Tongue (tissue), 2 donors: ENCODE data around the gene ASCC1. TPM values are rescaled to one million over a fixed set of nuclear protein-coding genes. Genes with fewer than 3 reads are reported as not detected.

ENCODE experiments used
- DNase-seq: peaks from one replicate; pipeline ENCODE4 v3.0.0-alpha.2; 2015
- total RNA-seq: library from RNA; depleted of rRNA; stranded (reverse); fragments of >200 nt; gene quantifications from one replicate; pipeline ENCODE4 v1.2.3, GENCODE V29; 2014

ASCC1 gene
- total RNA-seq, 1 donor from 2014 or later, result 29.0 TPM

DNA sequence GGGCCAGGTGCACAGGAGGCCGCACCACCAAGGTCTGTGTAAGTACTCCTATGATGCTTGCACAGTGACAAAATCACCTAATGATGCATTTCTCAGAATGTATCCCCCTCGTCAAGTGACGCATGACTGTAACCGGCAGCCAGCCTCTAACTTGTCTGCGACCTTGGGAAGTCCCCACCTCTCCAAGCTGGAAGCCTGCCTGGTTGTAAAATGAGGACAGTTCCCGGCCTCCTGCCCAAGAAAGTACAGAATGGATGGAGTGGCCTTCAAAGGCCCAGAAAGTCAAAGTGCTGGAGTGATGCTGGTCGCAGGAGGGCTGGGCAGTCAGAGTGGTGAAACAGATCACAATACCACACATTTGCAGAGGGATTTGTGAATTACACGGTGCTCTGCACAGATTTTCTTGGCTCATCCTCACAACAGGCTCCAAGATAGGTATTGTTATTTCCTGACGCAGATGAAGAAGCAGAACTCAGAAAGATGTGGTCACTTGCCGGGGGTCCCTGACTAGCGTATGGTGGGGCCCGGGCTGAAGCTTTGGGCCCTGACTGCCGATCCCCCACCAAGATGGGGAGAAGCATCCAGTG, 150.5 kb downstream of the ASCC1 start:
- DNase-seq, result no peak

DNA sequence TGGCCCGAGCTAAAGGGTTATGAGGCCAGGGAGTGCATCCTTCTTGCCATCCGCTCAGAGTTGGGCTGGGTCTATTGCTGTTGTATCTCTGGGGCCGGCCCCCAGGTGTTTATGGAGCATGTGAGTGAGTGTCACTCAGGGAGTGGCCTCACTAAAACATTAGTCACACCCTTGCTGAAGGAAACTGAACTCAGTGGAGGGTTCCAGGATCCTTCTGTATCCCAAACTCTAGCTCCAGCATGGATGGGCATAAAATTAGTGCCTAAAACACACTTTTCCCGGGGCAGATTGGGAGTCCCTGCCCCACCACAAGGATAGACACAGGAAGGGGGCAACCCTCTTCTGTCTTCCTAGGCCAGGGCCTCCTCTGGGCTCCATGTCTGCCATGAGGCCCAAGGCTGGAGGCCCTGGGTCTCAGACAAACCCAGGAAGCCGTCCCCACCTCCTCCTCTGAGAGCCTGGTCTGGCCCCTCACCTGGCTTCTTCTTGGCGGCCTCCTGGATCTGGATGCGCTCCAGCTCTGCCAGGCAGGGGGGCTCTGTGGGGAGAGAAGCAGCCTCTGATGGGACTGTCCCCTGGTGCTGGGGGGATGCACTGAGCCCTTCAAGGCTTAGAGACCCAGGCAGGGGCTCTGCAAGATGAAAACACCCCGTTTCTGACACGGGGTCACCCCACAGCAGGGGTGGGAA, 152.2 kb downstream of the ASCC1 start:
- no peak for DNase-seq

GRCh38 chr10:72062832-72063702, 153.0 kb downstream of the ASCC1 start:
- no peak for DNase-seq

DNA sequence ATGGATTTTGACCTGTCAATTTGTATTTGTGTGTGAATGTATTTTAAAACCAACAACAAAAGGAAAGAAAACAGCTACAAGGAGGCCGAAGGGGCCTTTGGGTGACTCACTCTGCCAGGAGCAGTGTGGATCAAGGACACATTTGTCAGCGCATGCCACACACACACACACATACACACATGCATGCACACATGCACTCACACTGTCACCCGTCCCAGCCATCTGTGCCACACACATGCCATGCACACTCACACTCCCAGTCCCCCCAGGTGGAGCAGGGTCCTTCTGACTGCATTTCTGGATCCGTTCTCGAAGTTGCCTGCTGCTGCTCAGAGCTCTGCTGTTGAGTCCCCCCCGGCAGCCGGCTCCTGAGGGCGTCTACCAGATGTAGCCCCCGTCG, 153.7 kb downstream of the ASCC1 start:
- DNase-seq, result no peak

- no peak for DNase-seq
Observed at GRCh38 chr10:72061930-72062329, 154.1 kb downstream of the ASCC1 start.

DNA sequence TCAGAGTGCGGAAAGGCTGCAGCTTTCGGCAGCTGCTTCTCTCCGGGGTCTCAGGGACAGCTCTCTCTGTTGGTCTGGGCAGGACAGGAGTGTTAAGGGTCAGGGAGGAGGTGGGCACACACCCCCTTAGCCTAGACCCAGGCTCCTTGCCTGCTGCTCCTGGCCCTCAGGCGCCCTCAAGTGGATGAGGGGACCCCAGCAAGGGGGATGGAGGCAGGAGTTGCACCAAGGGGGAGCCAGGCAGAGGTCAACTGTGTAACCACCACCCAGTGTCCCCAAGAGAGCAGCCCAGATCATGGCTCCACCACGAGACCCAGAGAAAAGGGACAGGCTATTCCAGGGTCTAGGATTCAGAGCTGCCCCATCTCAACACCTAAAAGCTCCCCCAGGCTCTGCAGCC, 154.6 kb downstream of the ASCC1 start:
- DNase-seq, result no peak

DNA sequence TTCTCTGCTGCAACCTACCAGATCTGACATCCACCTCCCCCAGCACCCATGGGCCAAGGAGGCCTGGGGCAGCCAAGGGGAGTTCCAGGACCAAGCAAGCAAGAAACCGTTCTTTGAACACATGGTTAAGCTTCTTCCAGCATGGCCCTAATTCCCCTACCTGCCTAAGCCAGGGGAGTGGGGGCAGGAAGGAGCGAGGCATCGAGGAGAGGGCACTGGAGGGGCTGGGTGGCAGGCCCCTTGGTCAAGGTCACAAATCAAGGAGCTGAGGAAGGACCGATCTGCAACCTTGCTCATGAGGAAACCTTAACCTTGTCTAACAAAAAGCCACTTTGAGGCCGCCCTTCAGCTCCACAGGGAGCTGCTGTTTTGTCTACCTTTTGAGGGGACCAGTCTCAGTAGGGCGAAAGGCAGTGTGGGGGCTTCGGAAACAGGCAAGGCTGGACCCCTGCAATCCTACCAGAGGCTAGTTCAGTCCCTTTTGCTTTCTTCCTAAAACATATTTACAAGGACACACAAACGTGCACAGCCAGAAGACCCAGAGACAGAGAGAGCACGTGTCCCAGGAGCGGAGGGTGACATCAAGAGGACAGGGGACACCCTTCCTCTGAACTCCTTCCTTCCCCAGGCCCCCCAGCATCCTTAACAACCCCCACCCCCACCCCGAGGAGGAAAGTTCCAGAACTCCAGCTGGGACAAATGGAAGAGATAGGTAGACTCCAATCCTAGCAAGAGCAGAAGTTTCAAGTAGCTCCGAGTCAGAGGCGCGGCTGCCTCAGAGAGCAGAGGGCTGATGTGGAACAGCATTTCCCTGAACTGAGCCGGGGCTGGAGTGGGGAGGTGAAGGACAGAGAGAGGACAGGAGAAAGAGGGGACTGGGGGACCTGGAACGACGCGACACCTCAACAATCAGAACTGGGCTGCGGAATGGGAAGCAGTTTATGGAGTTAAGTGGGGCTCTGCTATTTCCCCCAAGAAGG, 155.9 kb downstream of the ASCC1 start:
- DNase-seq, result no peak

DNA sequence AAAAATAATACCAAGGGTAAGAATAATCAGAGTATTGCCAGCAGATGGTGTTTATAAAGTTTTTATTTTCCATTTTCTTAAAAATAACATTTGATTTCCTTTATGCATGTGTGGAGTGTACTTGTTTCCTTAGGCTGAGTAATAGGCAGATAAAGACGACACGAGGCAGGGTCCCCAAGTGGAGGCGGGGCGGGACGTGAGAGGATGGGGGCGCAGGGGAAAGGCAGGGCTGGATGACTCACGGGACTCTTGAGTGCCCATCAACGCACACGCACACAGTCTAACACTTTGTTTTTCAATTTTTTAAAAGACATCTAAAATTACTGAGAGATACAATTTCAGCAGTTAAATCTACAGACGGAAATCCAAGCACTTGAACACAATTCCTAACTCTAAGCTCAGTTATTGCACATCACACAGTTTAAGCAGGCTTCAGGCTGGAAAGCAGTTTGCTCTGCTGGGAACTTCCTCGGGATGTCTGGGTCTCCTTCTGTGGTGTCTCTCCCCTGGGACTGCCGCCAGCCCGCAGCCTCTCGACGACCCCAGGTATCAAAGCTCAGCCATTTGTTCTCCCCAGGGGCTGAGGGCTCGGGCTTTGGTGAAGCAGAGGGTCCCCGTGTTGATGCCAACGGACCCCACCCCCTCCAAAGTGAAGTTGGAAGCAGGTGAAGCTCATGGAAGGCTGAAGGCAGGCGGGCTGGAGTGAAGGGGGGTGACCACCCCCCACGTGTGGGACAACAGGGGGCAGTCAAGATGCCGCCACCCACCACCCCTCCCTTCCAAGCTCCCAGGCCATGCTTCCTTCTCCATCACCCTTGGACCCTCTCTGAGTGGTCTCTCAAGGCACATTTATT, 156.9 kb downstream of the ASCC1 start:
- no peak for DNase-seq

DNA sequence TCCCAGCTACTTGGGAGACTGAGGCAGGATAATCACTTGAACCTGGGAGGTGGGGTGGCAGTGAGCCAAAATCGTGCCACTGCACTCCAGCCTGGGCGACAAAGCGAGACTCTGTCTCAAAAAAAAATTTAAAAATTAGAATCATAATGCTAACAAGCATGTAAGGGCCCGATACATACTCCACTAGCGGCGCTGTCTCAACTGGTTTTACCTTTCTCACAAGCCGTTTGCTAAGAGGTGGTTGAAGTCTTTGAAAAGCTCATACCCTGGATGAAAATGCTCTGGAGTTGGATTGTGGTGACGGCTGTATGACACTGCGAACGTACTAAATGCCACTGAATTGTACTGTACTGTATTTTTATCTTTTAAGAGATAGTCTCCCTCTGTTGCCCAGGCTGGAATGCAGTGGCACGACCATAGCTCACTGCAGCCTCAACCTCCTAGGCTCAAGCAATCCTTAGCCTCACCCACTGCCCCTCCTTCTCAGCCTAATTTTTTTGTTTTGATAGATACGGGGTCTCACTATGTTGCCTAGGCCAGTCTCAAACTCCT, 157.7 kb downstream of the ASCC1 start:
- no peak for DNase-seq

GRCh38 chr10:72056932-72057751, 158.9 kb downstream of the ASCC1 start:
- no peak for DNase-seq

- DNase-seq, result no peak
Observed at GRCh38 chr10:72056113-72056512, 160.0 kb downstream of the ASCC1 start.

DNA sequence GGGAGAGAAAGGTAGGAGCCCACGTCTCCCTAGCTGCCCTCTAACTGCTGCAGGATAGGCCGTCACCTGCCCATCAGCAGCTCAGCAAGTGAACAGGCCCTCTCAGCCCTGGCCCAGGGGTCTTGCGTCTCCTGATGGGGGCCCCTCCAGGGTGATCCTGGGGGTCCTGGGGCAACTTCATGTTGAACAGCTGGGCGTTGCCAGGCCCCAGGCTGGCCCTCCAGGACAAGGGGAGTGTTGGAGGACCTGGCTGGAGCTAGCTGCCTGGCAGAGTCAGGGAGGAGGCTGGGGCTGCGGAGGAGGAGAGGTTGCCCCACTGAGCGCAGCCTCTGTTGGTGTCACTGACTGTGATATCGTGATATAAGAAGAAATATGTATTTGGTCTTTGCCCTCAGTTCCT, 162.4 kb downstream of the ASCC1 start:
- no peak for DNase-seq

DNA sequence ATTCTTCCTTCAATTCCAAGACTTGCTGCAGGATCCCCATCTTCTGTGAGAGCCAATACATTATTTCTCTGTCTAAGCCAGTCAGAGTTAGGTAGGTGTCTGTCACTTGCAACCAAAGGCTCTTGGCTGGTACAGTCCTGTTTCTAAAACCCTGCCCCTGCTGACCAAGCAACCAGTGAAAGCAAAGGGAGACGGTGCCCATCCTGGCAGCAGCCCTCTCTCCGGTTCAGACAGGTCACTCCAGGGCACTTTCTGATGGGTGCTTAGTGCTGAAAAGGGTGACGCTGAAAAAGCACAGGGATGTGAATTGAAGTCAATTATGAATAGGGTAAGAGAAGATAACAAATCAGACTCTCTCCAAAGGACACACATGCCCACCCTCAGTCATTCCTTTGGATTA, 165.2 kb downstream of the ASCC1 start:
- DNase-seq, result no peak

DNA sequence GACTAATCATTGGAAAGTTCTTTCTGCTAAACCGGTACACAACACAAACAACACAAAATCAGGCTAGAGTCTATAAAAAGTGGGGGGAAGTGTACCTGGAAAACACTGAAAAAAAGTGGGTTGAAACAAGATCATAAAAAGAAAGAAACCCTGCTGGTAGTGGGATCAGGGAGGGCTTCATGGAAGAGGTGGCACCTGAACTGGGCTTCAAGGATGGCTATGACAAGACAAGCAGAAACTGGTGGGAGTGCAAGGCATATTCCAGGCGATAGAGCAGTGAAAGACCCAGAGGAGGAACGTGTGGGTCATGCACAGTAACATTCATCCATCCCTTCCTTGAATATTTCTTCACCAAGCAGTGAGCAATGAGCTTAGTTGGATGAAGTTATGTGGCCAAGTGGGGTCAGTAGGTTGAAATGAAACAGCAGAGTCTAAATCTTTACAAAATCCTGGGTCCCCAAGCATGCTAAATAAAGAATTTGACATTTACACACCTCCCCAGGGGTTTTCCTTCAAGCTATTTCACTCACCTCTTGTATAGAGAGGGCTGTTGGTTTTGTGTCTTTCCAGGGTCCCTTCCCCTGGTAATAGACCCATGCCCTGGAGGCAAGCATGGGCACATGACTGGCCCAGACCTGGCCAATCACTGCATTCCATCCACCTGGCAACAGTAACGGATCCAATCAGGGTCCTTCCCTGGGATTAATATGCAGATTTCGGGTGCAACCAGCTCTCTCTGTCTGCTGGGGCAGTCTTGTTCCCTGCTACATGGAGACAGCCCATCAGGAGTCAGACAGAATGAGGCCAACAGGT, 165.9 kb downstream of the ASCC1 start:
- DNase-seq, result no peak

DNA sequence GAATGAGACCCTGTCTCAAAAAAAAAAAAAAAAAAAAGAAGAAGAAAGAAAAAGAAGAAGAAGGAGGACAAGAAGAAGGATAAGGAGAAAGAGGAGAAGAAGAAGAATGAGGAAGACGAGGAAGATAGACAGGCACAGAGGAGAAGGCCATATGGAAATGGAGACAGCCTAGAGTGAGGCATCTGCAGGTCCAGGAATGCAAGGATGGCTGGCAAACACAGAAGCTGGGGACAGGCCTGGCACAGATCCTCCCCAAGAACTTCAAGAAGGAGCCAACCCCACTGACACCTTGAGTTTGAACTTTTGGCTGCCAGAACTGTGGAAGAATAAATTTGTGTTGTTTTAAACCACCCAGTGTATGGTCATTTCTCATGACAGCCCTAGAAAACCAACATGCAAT, 166.6 kb downstream of the ASCC1 start:
- DNase-seq, result no peak

DNA sequence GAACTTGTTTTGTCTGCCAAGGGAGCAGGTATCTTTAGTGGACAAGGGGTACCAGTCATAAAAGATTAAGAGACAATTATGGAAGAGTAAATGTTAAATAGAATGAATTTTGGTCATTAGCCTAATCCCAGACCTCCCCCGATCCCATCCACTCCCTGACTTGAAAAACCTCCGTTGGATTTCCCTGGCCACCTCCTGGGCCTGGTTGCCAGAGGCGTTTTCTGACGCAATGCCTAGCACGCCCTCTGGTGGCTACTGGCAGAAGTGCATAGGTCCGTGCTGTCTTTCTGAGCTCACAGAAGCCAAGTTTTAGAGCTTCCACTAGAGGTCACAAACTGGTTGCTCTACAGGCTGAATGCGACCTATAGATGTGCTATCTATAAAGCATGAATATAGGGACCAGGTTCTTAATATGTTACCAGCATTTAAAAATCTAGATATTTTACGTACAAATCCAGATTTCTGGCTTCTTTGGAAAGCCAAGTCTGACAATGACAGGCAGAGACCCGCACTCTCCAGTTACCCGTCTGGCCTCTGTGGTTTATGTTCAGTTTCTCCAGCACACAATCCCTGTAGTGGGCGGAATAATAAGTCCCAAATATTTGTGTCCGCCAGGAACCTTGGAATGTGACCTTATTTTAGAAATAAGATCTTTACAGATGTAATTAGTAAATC, 167.5 kb downstream of the ASCC1 start:
- peak; percentile 97 for DNase-seq
